ENCODE results near the gene MRPL23.

GRCh38 chr11:1931341-1932104 lies 15.6 kb upstream of the MRPL23 start:
- TF ChIP-seq CTCF (IDR thresholded peaks at IDR 0.05 in 2 of 3, conservative IDR thresholded peaks at IDR 0.05 in 1 of 3; ENCODE audit: borderline replicate concordance in 1 of 3, insufficient read depth in 1 of 3, low read depth in 2 of 3, low read length in 2 of 3) (no peak), SRF (IDR thresholded peaks at IDR 0.05; ENCODE audit: low read depth) (no peak), SIN3A (IDR thresholded peaks at IDR 0.05; ENCODE audit: low read depth) (no peak), RAD21 (IDR thresholded peaks at IDR 0.05; ENCODE audit: low read depth) (no peak), MAX (IDR thresholded peaks at IDR 0.05) (no peak), EZH2 (IDR thresholded peaks at IDR 0.05) (no peak), EGR1 (IDR thresholded peaks at IDR 0.05; ENCODE audit: low read depth) (no peak), POLR2AphosphoS5 (IDR thresholded peaks at IDR 0.05; ENCODE audit: low read depth, low read length) (no peak), EZH2phosphoT487 (IDR thresholded peaks at IDR 0.05; ENCODE audit: borderline replicate concordance) (no peak), YY1 (IDR thresholded peaks at IDR 0.05; ENCODE audit: extremely low read depth, insufficient replicate concordance, low read depth, low read length) (no peak), ZFX (IDR thresholded peaks at IDR 0.05) (no peak), POLR2A (IDR thresholded peaks at IDR 0.05; ENCODE audit: borderline replicate concordance, extremely low read depth, insufficient read depth, insufficient read length) (no peak)

Data from HCT116 (cell line).